LNCAP (cell line): ENCODE results near the gene CRTAP.

Source experiments
- TF ChIP-seq, protein P1 (sequence below): fragments of 450-650 bp; IDR thresholded peaks from 2 replicates; pipeline ENCODE4 v1.5.1; 2017; ENCODE audit warnings: mild to moderate bottlenecking

Gene CRTAP

DNA sequence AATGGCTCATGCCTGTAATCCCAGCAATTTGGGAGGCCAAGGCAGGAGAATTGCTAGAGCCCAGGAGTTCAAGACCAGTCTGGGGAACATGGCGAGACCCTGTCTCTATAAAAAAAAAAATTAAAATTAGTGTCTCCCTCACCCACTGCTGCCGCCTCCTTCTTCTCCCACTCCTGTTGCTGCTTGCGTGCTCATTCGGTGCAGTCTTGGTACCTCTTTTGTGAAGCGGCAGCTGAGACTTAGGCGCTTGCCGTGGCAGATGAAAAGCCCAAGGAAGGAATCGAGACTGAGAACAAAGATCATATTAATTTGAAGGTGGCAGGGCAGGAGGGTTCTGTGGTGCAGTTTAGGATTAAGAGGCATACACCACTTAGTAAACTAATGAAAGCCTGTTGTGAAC is 36.9 kb upstream of the CRTAP start:
- TF ChIP-seq, protein P1, sequence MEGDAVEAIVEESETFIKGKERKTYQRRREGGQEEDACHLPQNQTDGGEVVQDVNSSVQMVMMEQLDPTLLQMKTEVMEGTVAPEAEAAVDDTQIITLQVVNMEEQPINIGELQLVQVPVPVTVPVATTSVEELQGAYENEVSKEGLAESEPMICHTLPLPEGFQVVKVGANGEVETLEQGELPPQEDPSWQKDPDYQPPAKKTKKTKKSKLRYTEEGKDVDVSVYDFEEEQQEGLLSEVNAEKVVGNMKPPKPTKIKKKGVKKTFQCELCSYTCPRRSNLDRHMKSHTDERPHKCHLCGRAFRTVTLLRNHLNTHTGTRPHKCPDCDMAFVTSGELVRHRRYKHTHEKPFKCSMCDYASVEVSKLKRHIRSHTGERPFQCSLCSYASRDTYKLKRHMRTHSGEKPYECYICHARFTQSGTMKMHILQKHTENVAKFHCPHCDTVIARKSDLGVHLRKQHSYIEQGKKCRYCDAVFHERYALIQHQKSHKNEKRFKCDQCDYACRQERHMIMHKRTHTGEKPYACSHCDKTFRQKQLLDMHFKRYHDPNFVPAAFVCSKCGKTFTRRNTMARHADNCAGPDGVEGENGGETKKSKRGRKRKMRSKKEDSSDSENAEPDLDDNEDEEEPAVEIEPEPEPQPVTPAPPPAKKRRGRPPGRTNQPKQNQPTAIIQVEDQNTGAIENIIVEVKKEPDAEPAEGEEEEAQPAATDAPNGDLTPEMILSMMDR: no peak

DNA sequence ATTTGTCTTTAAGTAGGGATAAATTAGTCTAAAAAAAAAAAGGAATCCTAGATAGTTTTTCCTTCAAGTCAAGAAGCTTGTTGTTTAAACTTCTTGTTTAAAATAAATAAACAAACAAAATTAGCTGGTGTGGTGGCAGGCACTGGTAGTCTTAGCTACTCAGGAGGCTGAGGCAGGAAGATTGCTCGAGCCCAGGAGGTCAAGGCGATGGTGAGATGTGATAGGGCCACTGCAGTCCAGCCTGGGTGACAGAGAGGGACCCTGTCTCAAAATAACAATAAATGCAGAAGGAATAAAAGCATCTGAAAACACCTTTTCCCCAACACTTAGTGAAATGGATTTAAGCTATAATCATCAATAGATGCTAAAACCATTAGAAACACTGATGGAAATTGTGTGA is 35.8 kb upstream of the CRTAP start:
- TF ChIP-seq, protein P1: no peak

DNA sequence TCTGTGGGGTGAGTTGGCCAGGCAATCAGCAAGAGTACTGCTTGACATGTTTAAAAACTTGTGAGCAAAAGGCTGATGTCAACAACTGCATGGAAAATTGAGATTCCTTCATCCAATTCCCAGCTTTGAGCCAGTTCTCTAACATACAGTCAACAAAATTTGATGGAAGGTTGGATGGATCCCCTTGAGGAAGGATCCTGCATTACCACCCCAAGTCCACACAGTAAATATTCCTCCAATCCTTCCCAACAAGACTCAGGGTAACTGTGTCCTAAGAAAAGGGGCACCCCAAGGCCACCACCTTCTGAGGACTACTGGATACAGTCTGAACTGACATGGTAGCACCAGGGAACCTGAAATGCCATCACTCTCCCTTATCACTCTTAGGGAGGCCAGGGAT is 32.0 kb upstream of the CRTAP start:
- TF ChIP-seq, protein P1: no peak

DNA sequence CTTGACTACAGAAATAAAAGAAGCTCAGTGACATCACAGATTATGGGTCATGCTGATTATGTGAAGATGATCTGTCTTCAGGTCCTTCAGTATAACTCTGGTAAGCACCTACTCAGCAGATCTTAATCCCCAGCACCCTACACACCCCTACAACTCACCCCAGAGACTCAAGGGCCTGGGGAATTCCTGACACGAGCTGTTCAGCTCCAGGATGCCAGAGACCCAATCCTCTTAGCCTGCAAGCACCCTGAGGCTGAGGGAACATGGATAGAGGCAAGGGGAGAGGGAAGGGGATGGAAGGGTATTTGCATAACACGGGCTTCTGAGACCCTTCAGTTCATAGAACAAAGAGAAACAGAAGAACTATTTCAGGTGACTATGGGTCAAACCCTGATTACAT is 29.9 kb upstream of the CRTAP start:
- TF ChIP-seq, protein P1: no peak

DNA sequence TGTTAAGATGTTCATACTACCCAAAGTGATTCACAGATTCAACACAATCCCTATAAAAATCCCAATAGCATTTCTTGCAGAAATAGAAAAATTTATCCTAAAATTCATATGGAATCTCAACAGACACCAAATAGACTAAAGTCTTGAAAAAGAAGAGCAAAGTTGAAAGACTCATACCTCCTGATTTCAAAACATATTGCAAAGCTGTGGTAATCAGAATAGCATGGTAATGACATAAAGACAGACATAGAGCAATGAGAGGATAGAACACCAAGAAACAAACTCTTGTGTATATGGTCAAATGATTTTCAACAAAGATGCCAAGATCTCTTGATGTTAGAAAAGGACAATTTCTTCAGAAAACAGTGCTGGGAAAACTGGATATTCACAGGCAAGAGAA is 25.1 kb upstream of the CRTAP start:
- TF ChIP-seq, protein P1: no peak

DNA sequence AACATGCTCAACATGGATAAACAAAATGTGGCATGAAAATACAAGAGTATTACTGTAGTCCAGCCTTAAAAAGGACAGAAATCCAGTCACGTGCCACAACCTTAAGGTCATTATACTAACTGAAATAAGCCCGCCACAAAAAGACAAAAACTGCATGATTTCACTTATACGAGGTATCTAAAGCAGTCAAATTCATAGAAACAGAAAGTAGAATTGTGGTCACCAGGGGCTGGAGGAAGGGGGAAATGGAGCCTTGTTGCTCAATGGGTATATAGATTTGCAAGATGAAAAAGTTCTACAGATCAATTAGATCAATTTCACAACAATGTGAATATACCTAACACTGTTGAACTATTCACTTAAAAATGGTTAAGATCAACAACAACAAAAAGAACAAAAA is 24.3 kb upstream of the CRTAP start:
- TF ChIP-seq, protein P1: no peak

DNA sequence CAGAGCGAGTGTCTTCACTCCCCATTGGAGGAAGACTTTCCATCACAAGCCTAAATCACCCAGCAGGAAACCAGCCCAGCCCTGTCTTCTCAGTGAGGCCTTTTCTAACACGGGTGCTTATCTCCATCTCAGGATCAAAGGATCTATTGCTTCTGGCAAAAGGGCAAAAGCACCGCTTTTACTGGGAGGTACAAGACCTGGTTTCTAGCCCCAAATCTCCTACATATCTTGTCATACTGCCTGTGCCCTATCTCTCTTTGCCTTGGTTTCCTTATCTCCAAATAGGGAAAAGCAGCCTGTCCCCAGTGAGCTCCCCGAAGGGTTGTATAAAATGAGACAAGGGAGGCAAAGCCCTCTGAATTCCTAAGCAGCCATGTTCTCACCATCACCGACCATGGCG is 22.1 kb upstream of the CRTAP start:
- TF ChIP-seq, protein P1: no peak

DNA sequence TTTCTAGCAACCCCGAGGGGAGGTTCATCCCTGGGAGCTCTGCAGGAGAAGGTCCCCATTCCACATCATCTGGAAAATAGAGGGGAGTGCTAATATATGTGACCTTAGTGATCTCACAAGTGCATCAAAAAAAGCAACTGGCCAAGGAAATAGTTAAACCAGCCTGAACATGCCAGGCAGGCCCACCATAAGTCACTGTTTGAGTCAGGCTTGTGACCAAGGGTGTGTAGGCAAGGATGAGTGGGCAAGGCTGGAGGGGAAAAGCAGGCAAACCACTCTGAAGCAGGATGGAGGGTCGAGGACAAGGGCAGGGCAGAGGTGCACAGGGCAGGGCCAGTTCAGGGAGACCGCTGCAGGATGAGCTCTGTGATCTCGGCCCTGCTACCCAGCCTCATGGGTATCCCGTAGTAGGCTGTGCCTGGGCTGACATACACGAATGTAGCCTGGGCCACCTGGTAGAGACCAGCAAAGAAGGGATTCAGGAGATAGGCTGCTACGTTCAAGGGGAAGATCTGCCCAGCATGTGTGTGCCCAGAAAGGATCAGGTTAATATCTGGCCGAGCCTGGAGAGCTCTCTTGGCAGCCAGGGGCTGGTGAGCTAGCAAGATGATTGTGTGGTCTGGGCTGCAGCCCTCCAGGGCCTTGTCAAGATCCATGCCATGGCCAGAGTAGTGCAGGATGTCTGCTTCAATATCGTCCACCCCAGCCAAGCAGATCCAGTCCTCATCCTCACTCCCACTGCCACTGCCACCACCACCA is 21.1 kb upstream of the CRTAP start:
- TF ChIP-seq, protein P1: no peak
